H1 (cell line): ENCODE data around the gene SLC66A1. TPM values are rescaled to one million over a fixed set of nuclear protein-coding genes. Genes with fewer than 3 reads are reported as not detected.
A peak's percentile ranks its signal among the peaks of the same experiment; 100 is the strongest.

Source experiments
- ASH2L ChIP-seq: fragments of 200-600, 300-600 bp; sonication (generic); IDR thresholded peaks from one replicate; pipeline ENCODE4 v1.7.1; 2017; ENCODE audit warnings: low read length
- BRCA1 ChIP-seq: IDR thresholded peaks from 2 replicates; pipeline ENCODE4 v1.6.1; 2012; ENCODE audit warnings: low read depth, low read length, improper control_type of control experiment
- CBX8 ChIP-seq: fragments of 300-800, 300-1000 bp; sonication (generic); IDR thresholded peaks from 2 replicates; pipeline ENCODE4 v1.7.1; 2016; ENCODE audit warnings: low read depth, low read length, borderline replicate concordance
- CHD2 ChIP-seq: IDR thresholded peaks from 2 replicates; pipeline ENCODE4 v1.6.1; 2012; ENCODE audit warnings: low read length, improper control_type of control experiment
- CREB1 ChIP-seq: IDR thresholded peaks from 2 replicates; pipeline ENCODE4 v1.6.1; 2012; ENCODE audit warnings: inconsistent platforms
- EGR1 ChIP-seq: IDR thresholded peaks from 2 replicates; pipeline ENCODE4 v1.6.1; 2011; ENCODE audit warnings: low read depth, low read length, borderline replicate concordance
- FOSL1 ChIP-seq: IDR thresholded peaks from 2 replicates; pipeline ENCODE4 v1.6.1; 2011; ENCODE audit warnings: mild to moderate bottlenecking, low read depth, low read length, moderate library complexity; ENCODE audit not compliant: insufficient read depth
- GTF2F1 ChIP-seq: IDR thresholded peaks from 2 replicates; pipeline ENCODE4 v1.6.1; 2012; ENCODE audit warnings: low read depth, low read length, improper control_type of control experiment, borderline replicate concordance
- KDM1A ChIP-seq: fragments of 200-600, 300-600 bp; sonication (generic); IDR thresholded peaks from 2 replicates; pipeline ENCODE4 v1.7.1; 2016; ENCODE audit warnings: mild to moderate bottlenecking, low read length, borderline replicate concordance
- POLR2AphosphoS5 ChIP-seq: IDR thresholded peaks from 2 replicates; pipeline ENCODE4 v1.6.1; 2011; ENCODE audit warnings: low read depth, low read length
- RAD21 ChIP-seq, 2 experiments: IDR thresholded peaks in 1 of 2; conservative IDR thresholded peaks in 1 of 2; 2 replicates each; pipeline ENCODE4 v1.6.1; 2011; ENCODE audit warnings: low read depth in 2 of 2, low read length in 2 of 2, improper control_type of control experiment in 1 of 2, inconsistent platforms in 1 of 2, mild to moderate bottlenecking in 1 of 2, moderate library complexity in 1 of 2
- RBBP5 ChIP-seq: IDR thresholded peaks from 2 replicates; pipeline ENCODE4 v1.7.1; 2012; ENCODE audit warnings: low read depth, mild to moderate bottlenecking, inconsistent platforms, low read length, moderate library complexity, borderline replicate concordance
- RNF2 ChIP-seq: fragments of 200-900, 300-1000 bp; sonication (generic); IDR thresholded peaks from 2 replicates; pipeline ENCODE4 v1.7.1; 2016; ENCODE audit warnings: borderline replicate concordance, low read depth, mild to moderate bottlenecking, antibody characterized with exemption, low read length; ENCODE audit not compliant: poor library complexity, severe bottlenecking; ENCODE audit errors: missing control alignments
- SAP30 ChIP-seq: fragments of 300-600 bp; sonication (generic); IDR thresholded peaks from 2 replicates; pipeline ENCODE4 v1.7.1; 2012; ENCODE audit warnings: low read length, moderate library complexity, mild to moderate bottlenecking, inconsistent platforms; ENCODE audit not compliant: insufficient read depth, insufficient replicate concordance
- SIRT6 ChIP-seq: IDR thresholded peaks from one replicate; pipeline ENCODE4 v1.7.1; 2012; ENCODE audit warnings: low read length, inconsistent platforms
- SIX5 ChIP-seq: IDR thresholded peaks from 2 replicates; pipeline ENCODE4 v1.6.1; 2011; ENCODE audit warnings: mild to moderate bottlenecking, low read depth, low read length
- SP1 ChIP-seq: IDR thresholded peaks from 2 replicates; pipeline ENCODE4 v1.6.1; 2011; ENCODE audit warnings: low read depth, low read length
- SP2 ChIP-seq: IDR thresholded peaks from 2 replicates; pipeline ENCODE4 v1.6.1; 2012; ENCODE audit warnings: mild to moderate bottlenecking, low read length, inconsistent platforms
- SRF ChIP-seq: IDR thresholded peaks from 2 replicates; pipeline ENCODE4 v1.6.1; 2011; ENCODE audit warnings: mild to moderate bottlenecking, low read depth, low read length, moderate library complexity
- SUZ12 ChIP-seq: fragments of 200-600 bp; sonication (generic); IDR thresholded peaks from 2 replicates; pipeline ENCODE4 v1.6.1; 2012; ENCODE audit warnings: mild to moderate bottlenecking, inconsistent platforms, low read length, moderate library complexity, mixed read lengths
- YY1 ChIP-seq: IDR thresholded peaks from 2 replicates; pipeline ENCODE4 v1.6.1; 2011; ENCODE audit warnings: low read depth, mild to moderate bottlenecking, low read length
- ZNF274 ChIP-seq: IDR thresholded peaks from 2 replicates; pipeline ENCODE4 v1.7.0; 2012; ENCODE audit warnings: low read length, borderline replicate concordance; ENCODE audit errors: extremely low read depth
- polyA plus RNA-seq, 7 experiments: library from polyadenylated mRNA; depleted of rRNA in 3 of 7; stranded (reverse) in 5 of 7; unstranded in 2 of 7; fragments of >200 nt in 5 of 7; fragments of 200-250 nt in 2 of 7; gene quantifications; 1 replicate in 5 of 7; 2 replicates in 1 of 7; 4 replicates in 1 of 7; pipeline versions ENCODE4 v1.2.1 to v1.2.3, GENCODE V29; 2011 to 2013; ENCODE audit warnings: missing spikeins in 2 of 7, mixed read lengths in 2 of 7
- total RNA-seq: library from RNA; stranded (reverse); fragmentation: NEBNext Ultra II Directional; extraction: Animal tissue kit (Norgen Biotek cat#: 25700); gene quantifications from 2 replicates; pipeline ENCODE4 v1.2.1, GENCODE V29; 2021
- TF ChIP-seq, protein P1 (sequence below): IDR thresholded peaks from 2 replicates; pipeline ENCODE4 v1.6.1; 2012; ENCODE audit warnings: low read length, inconsistent platforms
- TF ChIP-seq, protein P2 (sequence below): IDR thresholded peaks from 2 replicates; pipeline ENCODE4 v1.6.1; 2012; ENCODE audit warnings: inconsistent platforms

SLC66A1 gene
- total and polyA plus RNA-seq, 2 of the 8 experiments (the other 6 are each of a cell fraction or from before 2014, with no cell fraction given) = 16.8 to 27.9 TPM

DNA sequence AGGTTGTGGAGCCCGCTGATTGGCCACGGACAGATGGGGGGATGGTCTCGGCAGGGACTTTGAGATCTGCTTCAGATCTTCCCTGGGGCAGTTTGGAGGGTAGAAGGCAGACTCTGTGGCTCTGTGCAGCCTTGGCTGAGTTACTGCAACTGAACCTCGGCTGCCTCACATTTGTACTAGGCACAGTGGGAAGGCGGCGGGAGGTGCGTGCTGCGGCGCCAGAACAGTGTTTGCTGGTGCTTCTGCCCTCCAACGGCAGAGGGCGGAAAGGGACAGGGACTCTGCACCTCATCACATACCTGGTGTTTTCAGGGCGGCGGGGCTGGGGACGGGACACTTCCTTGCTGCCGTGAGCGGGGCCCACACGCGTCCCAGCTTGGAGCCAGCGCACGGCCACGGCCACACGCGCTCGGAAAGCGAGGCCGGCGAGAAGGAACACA lies 26.2 kb downstream of the SLC66A1 start (continued):
- TF ChIP-seq GTF2F1 (no peak; the same call in 1 of the 2 replicates), POLR2AphosphoS5 (peak; percentile 56; the same call in 1 of the 2 replicates), SIRT6 (no peak), SP1 (peak; percentile 20; the same call in 1 of the 2 replicates), SRF (no peak), SP2 (no peak), SIX5 (no peak), SUZ12 (no peak), ZNF274 (no peak), CHD2 (no peak), ASH2L (peak; percentile 76), SAP30 (no peak), BRCA1 (no peak), EGR1 (no peak), RNF2 (no peak), RAD21 (IDR thresholded peaks at IDR 0.05 in 1 of 2, conservative IDR thresholded peaks at IDR 0.05 in 1 of 2; ENCODE audit: low read depth in 2 of 2, low read length in 2 of 2) (peak; percentile 62), CREB1 (0 out of 2 replicates have a peak, but pooled peaks have one; percentile 46), FOSL1 (no peak), RBBP5 (0 out of 2 replicates have a peak, but pooled peaks have one; percentile 34), YY1 (no peak), KDM1A (no peak), CBX8 (no peak)
- TF ChIP-seq, protein P1, sequence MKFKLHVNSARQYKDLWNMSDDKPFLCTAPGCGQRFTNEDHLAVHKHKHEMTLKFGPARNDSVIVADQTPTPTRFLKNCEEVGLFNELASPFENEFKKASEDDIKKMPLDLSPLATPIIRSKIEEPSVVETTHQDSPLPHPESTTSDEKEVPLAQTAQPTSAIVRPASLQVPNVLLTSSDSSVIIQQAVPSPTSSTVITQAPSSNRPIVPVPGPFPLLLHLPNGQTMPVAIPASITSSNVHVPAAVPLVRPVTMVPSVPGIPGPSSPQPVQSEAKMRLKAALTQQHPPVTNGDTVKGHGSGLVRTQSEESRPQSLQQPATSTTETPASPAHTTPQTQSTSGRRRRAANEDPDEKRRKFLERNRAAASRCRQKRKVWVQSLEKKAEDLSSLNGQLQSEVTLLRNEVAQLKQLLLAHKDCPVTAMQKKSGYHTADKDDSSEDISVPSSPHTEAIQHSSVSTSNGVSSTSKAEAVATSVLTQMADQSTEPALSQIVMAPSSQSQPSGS = no peak
- TF ChIP-seq, protein P2, sequence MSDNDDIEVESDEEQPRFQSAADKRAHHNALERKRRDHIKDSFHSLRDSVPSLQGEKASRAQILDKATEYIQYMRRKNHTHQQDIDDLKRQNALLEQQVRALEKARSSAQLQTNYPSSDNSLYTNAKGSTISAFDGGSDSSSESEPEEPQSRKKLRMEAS = peak; percentile 73; the same call in 1 of the 2 replicates
